ENCODE results near the gene LGALS9. TPM values are rescaled to one million over a fixed set of nuclear protein-coding genes. Genes with fewer than 3 reads are reported as not detected.
"Not testable (repeated sequence)": the region's sequence is repeated elsewhere in the genome, so short reads cannot be mapped to it uniquely, and the experiment has no call there.

The LGALS9 gene
- total RNA-seq, 2 experiments from 2014 or later: 160 to 173 TPM

- Mint-ChIP-seq H3K4me1 (ENCODE audit: low read depth) (peaks cover 74% of the 10 kb centered on the region), H3K36me3 (ENCODE audit: low read depth) (peaks cover 48% of the 10 kb centered on the region), H3K27ac (peak overlapping the region; percentile 96), H3K9me3 (ENCODE audit: insufficient read depth) (no peaks in the 10 kb centered on the region), H3K27me3 (ENCODE audit: low read depth) (no peaks in the 10 kb centered on the region), H3K4me3 (peak overlapping the region; percentile 92)
- peak; percentile 28 for DNase-seq
- peak; percentile 13 for ATAC-seq
- POLR2A ChIA-PET: interaction anchor here (1.0 to 1.4 kb wide), 5 partner anchors 11 to 338 kb away, joined by 3 to 5 read pairs (median 3); no protein-coding TSS in a partner anchor
- CTCF ChIA-PET: interaction anchor here (1.1 to 3.7 kb wide), 6 partner anchors 11 to 173 kb away, joined by 3 to 16 read pairs (median 5); no protein-coding TSS in a partner anchor
Measured at GRCh38 chr17:27631897-27632725, 1.1 kb downstream of the LGALS9 start.

- ChIA-PET CTCF (interaction anchor here (0.5 to 3.7 kb wide), 9 partner anchors 12 to 313 kb away, joined by 3 to 16 read pairs (median 3); no protein-coding TSS in a partner anchor), POLR2A (interaction anchor here (1.0 to 1.4 kb wide), 3 partner anchors 17 to 175 kb away, joined by 3 to 4 read pairs (median 3); no protein-coding TSS in a partner anchor)
- H3K27me3 Mint-ChIP-seq (ENCODE audit: low read depth); ATAC-seq; H3K9me3 Mint-ChIP-seq (ENCODE audit: insufficient read depth); H3K27ac Mint-ChIP-seq; DNase-seq: not testable (repeated sequence)
- H3K4me1 Mint-ChIP-seq (ENCODE audit: low read depth): peaks cover 68% of the 10 kb centered on the region
- peak overlapping the region; percentile 92 for H3K4me3 Mint-ChIP-seq
- peaks cover 44% of the 10 kb centered on the region for H3K36me3 Mint-ChIP-seq (ENCODE audit: low read depth)
Measured at GRCh38 chr17:27632766-27633165, 1.8 kb downstream of the LGALS9 start.

GRCh38 chr17:27633312-27634025, 2.5 kb downstream of the LGALS9 start:
- POLR2A ChIA-PET: interaction anchor here (0.8 to 1.4 kb wide), 4 partner anchors 11 to 174 kb away, joined by 3 to 4 read pairs (median 3); no protein-coding TSS in a partner anchor
- Mint-ChIP-seq H3K27ac (peak overlapping the region; percentile 57), H3K27me3 (ENCODE audit: low read depth) (no peaks in the 10 kb centered on the region), H3K4me3 (peak overlapping the region; percentile 92), H3K36me3 (ENCODE audit: low read depth) (peaks cover 41% of the 10 kb centered on the region), H3K9me3 (ENCODE audit: insufficient read depth) (no peaks in the 10 kb centered on the region), H3K4me1 (ENCODE audit: low read depth) (peaks cover 61% of the 10 kb centered on the region)
- DNase-seq: no peak
- CTCF ChIA-PET: interaction anchor here (0.5 to 3.7 kb wide), 8 partner anchors 13 to 314 kb away, joined by 3 to 16 read pairs (median 4); no protein-coding TSS in a partner anchor
- no peak for ATAC-seq

- H3K36me3 Mint-ChIP-seq (ENCODE audit: low read depth): peaks cover 40% of the 10 kb centered on the region
- no peak overlapping the region for H3K27ac Mint-ChIP-seq
- POLR2A ChIA-PET: interaction anchor here (0.8 kb wide), 1 partner anchor 11 kb away, joined by 3 read pairs; no protein-coding TSS in a partner anchor
- ATAC-seq: no peak
- H3K4me1 Mint-ChIP-seq (ENCODE audit: low read depth): peaks cover 56% of the 10 kb centered on the region
- CTCF ChIA-PET: interaction anchor here (1.0 to 3.7 kb wide), 3 partner anchors 17 to 32 kb away, joined by 3 to 16 read pairs (median 3); no protein-coding TSS in a partner anchor
- no peak for DNase-seq
- H3K27me3 Mint-ChIP-seq (ENCODE audit: low read depth): no peaks in the 10 kb centered on the region
- no peak overlapping the region for H3K4me3 Mint-ChIP-seq
- H3K9me3 Mint-ChIP-seq (ENCODE audit: insufficient read depth): no peaks in the 10 kb centered on the region
Measured at GRCh38 chr17:27634026-27634335, 3.0 kb downstream of the LGALS9 start.

GRCh38 chr17:27634776-27635175, 3.8 kb downstream of the LGALS9 start:
- peak overlapping the region; percentile 27 for H3K27ac Mint-ChIP-seq
- peaks cover 50% of the 10 kb centered on the region for H3K4me1 Mint-ChIP-seq (ENCODE audit: low read depth)
- ChIA-PET POLR2A (no interaction called here), CTCF (interaction anchor here (3.7 kb wide), 1 partner anchor 16 kb away, joined by 16 read pairs; no protein-coding TSS in a partner anchor)
- peaks cover 36% of the 10 kb centered on the region for H3K36me3 Mint-ChIP-seq (ENCODE audit: low read depth)
- DNase-seq (no peak), ATAC-seq (no peak)
- H3K9me3 Mint-ChIP-seq (ENCODE audit: insufficient read depth): no peaks in the 10 kb centered on the region
- no peaks in the 10 kb centered on the region for H3K27me3 Mint-ChIP-seq (ENCODE audit: low read depth)
- H3K4me3 Mint-ChIP-seq: no peak overlapping the region

- peaks cover 44% of the 10 kb centered on the region for H3K4me1 Mint-ChIP-seq (ENCODE audit: low read depth)
- no peak for DNase-seq
- no peaks in the 10 kb centered on the region for H3K9me3 Mint-ChIP-seq (ENCODE audit: insufficient read depth)
- H3K27me3 Mint-ChIP-seq (ENCODE audit: low read depth): no peaks in the 10 kb centered on the region
- H3K4me3 Mint-ChIP-seq: no peak overlapping the region
- ChIA-PET POLR2A (no interaction called here), CTCF (interaction anchor here (3.7 kb wide), 1 partner anchor 16 kb away, joined by 16 read pairs; no protein-coding TSS in a partner anchor)
- no peak overlapping the region for H3K27ac Mint-ChIP-seq
- H3K36me3 Mint-ChIP-seq (ENCODE audit: low read depth): peaks cover 38% of the 10 kb centered on the region
- ATAC-seq: no peak
Measured at GRCh38 chr17:27635275-27635823, 4.4 kb downstream of the LGALS9 start.

- CTCF ChIA-PET; H3K27ac Mint-ChIP-seq; H3K9me3 Mint-ChIP-seq (ENCODE audit: insufficient read depth); H3K4me3 Mint-ChIP-seq; ATAC-seq; DNase-seq; POLR2A ChIA-PET; H3K27me3 Mint-ChIP-seq (ENCODE audit: low read depth): not testable (repeated sequence)
- H3K4me1 Mint-ChIP-seq (ENCODE audit: low read depth): peaks cover 38% of the 10 kb centered on the region
- H3K36me3 Mint-ChIP-seq (ENCODE audit: low read depth): peaks cover 40% of the 10 kb centered on the region
Measured at GRCh38 chr17:27636005-27636520, 5.1 kb downstream of the LGALS9 start.

GRCh38 chr17:27637818-27638217, 6.8 kb downstream of the LGALS9 start:
- DNase-seq; POLR2A ChIA-PET; H3K27me3 Mint-ChIP-seq (ENCODE audit: low read depth); H3K27ac Mint-ChIP-seq; H3K4me3 Mint-ChIP-seq; ATAC-seq; CTCF ChIA-PET; H3K9me3 Mint-ChIP-seq (ENCODE audit: insufficient read depth): not testable (repeated sequence)
- peaks cover 29% of the 10 kb centered on the region for H3K4me1 Mint-ChIP-seq (ENCODE audit: low read depth)
- H3K36me3 Mint-ChIP-seq (ENCODE audit: low read depth): peaks cover 41% of the 10 kb centered on the region

- POLR2A ChIA-PET; H3K27me3 Mint-ChIP-seq (ENCODE audit: low read depth); H3K27ac Mint-ChIP-seq; DNase-seq; ATAC-seq; H3K4me3 Mint-ChIP-seq; H3K9me3 Mint-ChIP-seq (ENCODE audit: insufficient read depth): not testable (repeated sequence)
- CTCF ChIA-PET: interaction anchor here (2.0 kb wide), 1 partner anchor 36 kb away, joined by 5 read pairs; no protein-coding TSS in a partner anchor
- H3K36me3 Mint-ChIP-seq (ENCODE audit: low read depth): peaks cover 42% of the 10 kb centered on the region
- peaks cover 22% of the 10 kb centered on the region for H3K4me1 Mint-ChIP-seq (ENCODE audit: low read depth)
Measured at GRCh38 chr17:27638415-27638914, 7.5 kb downstream of the LGALS9 start.

- H3K4me3 Mint-ChIP-seq: no peak overlapping the region
Measured at GRCh38 chr17:27640790-27641189, 9.8 kb downstream of the LGALS9 start.

GRCh38 chr17:27644586-27644985, 13.6 kb downstream of the LGALS9 start:
- Mint-ChIP-seq H3K4me1 (ENCODE audit: low read depth) (no peaks in the 10 kb centered on the region), H3K36me3 (ENCODE audit: low read depth) (peaks cover 47% of the 10 kb centered on the region), H3K4me3 (no peak overlapping the region), H3K9me3 (ENCODE audit: insufficient read depth) (no peaks in the 10 kb centered on the region), H3K27ac (peak overlapping the region; percentile 20), H3K27me3 (ENCODE audit: low read depth) (no peaks in the 10 kb centered on the region)
- ATAC-seq (no peak), DNase-seq (no peak)
- CTCF ChIA-PET: interaction anchor here (0.8 kb wide), 1 partner anchor 35 kb away, joined by 3 read pairs; no protein-coding TSS in a partner anchor
- POLR2A ChIA-PET: interaction anchor here (0.6 to 1.0 kb wide), 2 partner anchors 11 to 30 kb away, joined by 3 read pairs; no protein-coding TSS in a partner anchor

More at GRCh38 chr17:27640790-27641189, 9.8 kb downstream of the LGALS9 start:
- Mint-ChIP-seq H3K27me3 (ENCODE audit: low read depth) (no peaks in the 10 kb centered on the region), H3K4me1 (ENCODE audit: low read depth) (peaks cover 5% of the 10 kb centered on the region), H3K9me3 (ENCODE audit: insufficient read depth) (no peaks in the 10 kb centered on the region), H3K27ac (no peak overlapping the region), H3K36me3 (ENCODE audit: low read depth) (peaks cover 34% of the 10 kb centered on the region)
- POLR2A ChIA-PET: interaction anchor here (1.2 kb wide), 1 partner anchor 40 kb away, joined by 3 read pairs; no protein-coding TSS in a partner anchor
- CTCF ChIA-PET: interaction anchor here (1.0 to 3.3 kb wide), 3 partner anchors 10 to 27 kb away, joined by 3 to 10 read pairs (median 3); no protein-coding TSS in a partner anchor
- ATAC-seq (no peak), DNase-seq (no peak)

All from activated CD8-positive, alpha-beta T cell treated with anti-CD3 and anti-CD28 coated beads, Interleukin-2, amount 10 ng/mL, durations not matched to agents 7 days and 5 days (primary cell).